ENCODE measurements around the gene ORC2. TPM values are rescaled to one million over a fixed set of nuclear protein-coding genes. Genes with fewer than 3 reads are reported as not detected.
A peak's percentile ranks its signal among the peaks of the same experiment; 100 is the strongest.

The ORC2 gene
- total RNA-seq, result 36.8 and 38.1 TPM in 2 replicates

- ATAC-seq (ENCODE audit: low read depth) (peak; percentile 93), DNase-seq (peak; percentile 94)
- H3K27me3 Mint-ChIP-seq, result no peaks in the 10 kb centered on the region
- POLR2A ChIA-PET, result interaction anchor here (0.6 to 2.5 kb wide), 21 partner anchors 11 to 270 kb away, joined by 3 to 42 read pairs (median 6); partner anchors contain the start of genes CASP10, CFLAR, CLK1 and NIF3L1
- CTCF ChIA-PET, result interaction anchor here (0.7 to 3.6 kb wide), 15 partner anchors 11 to 416 kb away, joined by 3 to 46 read pairs (median 4); partner anchors contain the start of genes CASP10 and CFLAR
- H3K9me3 Mint-ChIP-seq, result no peaks in the 10 kb centered on the region
- H3K36me3 Mint-ChIP-seq (ENCODE audit: low read depth), result peaks cover 25% of the 10 kb centered on the region
- peak within 1 kb of the TSS; percentile 97 for H3K4me3 Mint-ChIP-seq
- peaks cover 63% of the 10 kb centered on the region for H3K4me1 Mint-ChIP-seq
- no peak for TF ChIP-seq CTCF (IDR thresholded peaks at IDR 0.05)
- intact Hi-C loops (cut with micrococcal nuclease), result loop anchor here (1.0 to 5.0 kb wide), 11 partner anchors 59 to 679 kb away; partner anchors contain the start of genes BZW1, CLK1, NIF3L1 and PPIL3
- H3K27ac Mint-ChIP-seq, result peak within 1 kb of the TSS; percentile 97
These were observed at the start of gene ORC2 for GRCh38 chr2:200963124-200963917. TSS of gene ORC2 (minus strand) at chr2:200963660. CDS start at chr2:200958123, 5,537 bp downstream.

DNA sequence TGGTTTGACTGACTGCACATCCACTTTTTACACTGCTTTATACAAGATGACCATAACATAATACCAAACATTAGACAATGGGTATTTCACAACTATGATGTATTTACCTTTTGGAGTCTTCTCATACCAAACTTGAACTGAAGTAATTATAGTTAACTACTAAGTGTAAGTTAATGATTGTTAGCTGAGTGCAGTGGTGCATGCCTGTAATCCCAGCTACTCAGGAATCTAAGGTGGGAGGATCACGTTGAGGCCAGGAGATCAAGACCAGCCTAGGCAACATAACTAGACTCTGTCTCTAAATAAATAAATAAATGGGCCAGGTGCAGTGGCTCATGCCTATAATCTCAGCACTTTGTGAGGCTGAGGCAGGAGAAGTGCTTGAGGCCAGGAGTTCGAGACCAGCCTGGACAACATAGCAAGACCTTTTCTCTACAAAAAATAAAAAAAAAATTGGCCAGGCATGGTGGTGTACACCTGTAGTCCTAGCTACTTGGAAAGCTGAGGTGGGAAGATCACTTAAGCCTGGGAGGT is 44.9 kb upstream of the ORC2 start:
- Mint-ChIP-seq H3K27ac (no peak overlapping the region), H3K36me3 (ENCODE audit: low read depth) (peaks cover 54% of the 10 kb centered on the region)
- ATAC-seq (ENCODE audit: low read depth), result no peak

GRCh38 chr2:201007584-201007998 is 44.1 kb upstream of the ORC2 start:
- no peaks in the 10 kb centered on the region for H3K27me3 Mint-ChIP-seq
- H3K36me3 Mint-ChIP-seq (ENCODE audit: low read depth), result peaks cover 55% of the 10 kb centered on the region
- intact Hi-C loops (cut with micrococcal nuclease), result no loop called here
- DNase-seq (no peak), ATAC-seq (ENCODE audit: low read depth) (no peak)
- H3K9me3 Mint-ChIP-seq, result no peaks in the 10 kb centered on the region
- ChIA-PET CTCF (no interaction called here), POLR2A (no interaction called here)
- TF ChIP-seq CTCF (IDR thresholded peaks at IDR 0.05), result no peak
- H3K27ac Mint-ChIP-seq, result no peak overlapping the region
- no peaks in the 10 kb centered on the region for H3K4me1 Mint-ChIP-seq
- H3K4me3 Mint-ChIP-seq, result no peak overlapping the region

More for the DNA sequence above, 44.9 kb upstream of the ORC2 start:
- intact Hi-C loops (cut with micrococcal nuclease), result no loop called here
- no peak for TF ChIP-seq CTCF (IDR thresholded peaks at IDR 0.05)
- no peak for DNase-seq
- Mint-ChIP-seq H3K4me1 (no peaks in the 10 kb centered on the region), H3K9me3 (no peaks in the 10 kb centered on the region), H3K27me3 (no peaks in the 10 kb centered on the region), H3K4me3 (no peak overlapping the region)
- ChIA-PET CTCF (interaction anchor here (1.2 kb wide), 1 partner anchor 224 kb away, joined by 4 read pairs; no protein-coding TSS in a partner anchor), POLR2A (no interaction called here)

GRCh38 chr2:201006704-201007103 is 43.2 kb upstream of the ORC2 start:
- no peak for DNase-seq
- ATAC-seq (ENCODE audit: low read depth), result no peak
- TF ChIP-seq CTCF (IDR thresholded peaks at IDR 0.05), result no peak
- Mint-ChIP-seq H3K27ac (no peak overlapping the region), H3K9me3 (no peaks in the 10 kb centered on the region), H3K36me3 (ENCODE audit: low read depth) (peaks cover 62% of the 10 kb centered on the region), H3K4me1 (no peaks in the 10 kb centered on the region), H3K27me3 (no peaks in the 10 kb centered on the region), H3K4me3 (no peak overlapping the region)
- ChIA-PET POLR2A (no interaction called here), CTCF (no interaction called here)
- intact Hi-C loops (cut with micrococcal nuclease), result no loop called here

- no peak overlapping the region for H3K4me3 Mint-ChIP-seq
- ChIA-PET CTCF (no interaction called here), POLR2A (no interaction called here)
- intact Hi-C loops (cut with micrococcal nuclease), result no loop called here
- H3K4me1 Mint-ChIP-seq, result no peaks in the 10 kb centered on the region
- H3K27me3 Mint-ChIP-seq, result no peaks in the 10 kb centered on the region
- H3K9me3 Mint-ChIP-seq, result no peaks in the 10 kb centered on the region
- no peak overlapping the region for H3K27ac Mint-ChIP-seq
- DNase-seq, result no peak
- H3K36me3 Mint-ChIP-seq (ENCODE audit: low read depth), result peaks cover 66% of the 10 kb centered on the region
- no peak for ATAC-seq (ENCODE audit: low read depth)
- TF ChIP-seq CTCF (IDR thresholded peaks at IDR 0.05), result no peak
These were observed 40.9 kb upstream of the ORC2 start for GRCh38 chr2:201004370-201004769.

Data from activated B cell treated with CpG ODN at 0.5 μM for 24 hours (primary cell).